Gastroesophageal sphincter (tissue), 4 donors: Measurements from ENCODE around the gene SLC25A33. TPM values are rescaled to one million over a fixed set of nuclear protein-coding genes. Genes with fewer than 3 reads are reported as not detected.
"Not testable (repeated sequence)": the region's sequence is repeated elsewhere in the genome, so short reads cannot be mapped to it uniquely, and the experiment has no call there.

Experiments used
- ATAC-seq: fragments of 150-250 bp; one replicate; pipeline ENCODE4 v1.9.1; 2016; ENCODE audit warnings: mild to moderate bottlenecking, moderate library complexity
- H3K27ac ChIP-seq, 4 donors: fragments of 200-600 bp; sonication (generic) in 3 of 4; 1 replicate in 3 of 4; 2 replicates in 1 of 4; pipeline ENCODE4 v1.5.1; 2016 to 2019
- H3K27me3 ChIP-seq: fragments of 200-600 bp; sonication (generic); one replicate; pipeline ENCODE4 v1.5.1; 2019
- H3K36me3 ChIP-seq, 2 donors: fragments of 200-600 bp; sonication (generic); one replicate each; pipeline ENCODE4 v1.5.1; 2019; ENCODE audit warnings: control low read depth in 1 of 2
- H3K4me1 ChIP-seq, 3 donors: fragments of 200-600 bp; sonication (generic); 1 replicate in 2 of 3; 2 replicates in 1 of 3; pipeline ENCODE4 v1.5.1; 2016 to 2019; ENCODE audit warnings: control low read depth in 2 of 3
- H3K4me3 ChIP-seq, 2 donors: fragments of 200-600 bp; sonication (generic); one replicate each; pipeline ENCODE4 v1.5.1; 2019; ENCODE audit warnings: mild to moderate bottlenecking in 1 of 2, moderate library complexity in 1 of 2
- H3K9me3 ChIP-seq, 3 donors: fragments of 200-600 bp; sonication (generic); one replicate each; pipeline ENCODE4 v1.5.1; 2017 to 2019; ENCODE audit warnings: control low read depth in 2 of 3
- CTCF ChIP-seq, 4 experiments: fragments of 200-600 bp in 2 of 4; fragments of 450-650 bp in 2 of 4; sonication (generic) in 1 of 4; IDR thresholded peaks; one replicate each; pipeline ENCODE4 v1.5.1; 2017 to 2019; ENCODE audit warnings: antibody characterized with exemption in 4 of 4, mild to moderate bottlenecking in 2 of 4, moderate library complexity in 2 of 4
- EP300 ChIP-seq: sonication (generic); formaldehyde crosslinking; IDR thresholded peaks from one replicate; pipeline ENCODE4 v1.6.1; 2017; ENCODE audit warnings: antibody characterized with exemption, mild to moderate bottlenecking
- POLR2A ChIP-seq, 2 donors: fragments of 450-650 bp; IDR thresholded peaks; one replicate each; pipeline ENCODE4 v1.6.1; 2017; ENCODE audit warnings: antibody characterized with exemption in 2 of 2, mild to moderate bottlenecking in 2 of 2, moderate library complexity in 1 of 2
- POLR2AphosphoS5 ChIP-seq: sonication (generic); formaldehyde crosslinking; IDR thresholded peaks from one replicate; pipeline ENCODE4 v1.6.1; 2017; ENCODE audit warnings: antibody characterized with exemption
- WGBS, 2 donors: methylation state at CpG; one replicate each; pipeline ENCODE4 v1.1.5; 2018; ENCODE audit warnings: low coverage in 1 of 2; 5-methylcytosine and 5-hydroxymethylcytosine counted together
- total RNA-seq, 4 donors: library from RNA; depleted of rRNA; stranded (reverse); fragments of >200 nt; gene quantifications; one replicate each; pipeline ENCODE4 v1.1.0, GENCODE V29; 2016

Gene SLC25A33
- total RNA-seq, 4 donors from 2014 or later, result 7.0 to 11.5 (median 10.5) TPM

DNA sequence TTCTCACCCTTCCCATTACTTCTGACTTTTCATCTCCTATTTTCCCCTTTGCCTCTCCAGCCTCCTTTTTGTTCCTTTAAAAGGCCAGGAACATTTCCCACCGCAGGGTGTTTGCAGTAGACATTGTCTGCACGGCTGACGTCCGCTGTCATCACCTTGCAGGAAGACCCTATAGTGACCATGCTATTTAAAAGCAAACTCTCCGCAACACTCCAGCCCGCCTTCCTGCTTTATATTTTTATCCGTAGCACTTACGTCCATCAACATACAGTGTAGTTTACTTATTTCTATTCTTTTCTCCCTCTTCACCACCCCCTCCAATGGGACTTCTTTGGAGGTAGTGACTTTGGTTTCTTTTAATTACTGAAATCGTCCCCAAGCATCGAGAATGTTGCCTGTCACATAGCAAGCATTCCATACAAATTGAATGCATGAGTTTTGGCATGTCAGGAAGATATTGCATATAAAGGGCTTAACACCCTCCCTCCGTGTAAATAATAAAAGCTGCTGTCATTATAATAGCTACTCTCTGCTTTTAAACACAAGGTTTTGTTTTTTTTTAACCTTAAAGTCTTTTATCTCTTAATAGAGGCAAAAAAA lies 19.8 kb downstream of the SLC25A33 start:
- H3K4me1 ChIP-seq, result peaks cover 3 to 86% (median 21%) of the 10 kb centered on the region in 3 donors
- no peaks in the 10 kb centered on the region for H3K27me3 ChIP-seq
- no peak for ATAC-seq
- peaks cover 0 to 22% of the 10 kb centered on the region in 2 donors for H3K36me3 ChIP-seq
- no peaks in the 10 kb centered on the region for H3K9me3 ChIP-seq
- H3K27ac ChIP-seq, result peak overlapping the region; percentile 8 to 80 (median 72)
- no peak overlapping the region for H3K4me3 ChIP-seq
- 38 to 62% methylated on average over 7 to 11 of the region's 11 CpGs for WGBS, 2 donors
- no peak for TF ChIP-seq POLR2A (IDR thresholded peaks at IDR 0.05)

DNA sequence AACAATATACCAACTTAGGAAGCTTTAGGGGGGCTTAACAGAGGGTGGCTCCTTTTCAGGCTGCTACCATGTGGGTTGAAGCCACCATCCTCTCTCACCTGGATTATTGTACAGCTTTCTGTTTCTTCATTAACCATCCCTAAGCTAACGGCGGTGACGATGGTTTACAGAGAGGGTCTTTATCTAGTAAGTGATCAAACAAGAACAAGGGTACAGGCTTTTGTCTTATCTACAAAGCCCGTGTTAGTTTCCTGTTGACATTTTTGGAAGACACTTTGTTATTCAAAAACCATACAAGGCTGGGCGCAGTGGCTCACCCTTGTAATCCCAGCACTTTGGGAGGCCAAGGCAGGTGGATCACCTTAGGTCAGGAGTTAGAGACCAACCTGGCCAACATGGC lies 20.4 kb downstream of the SLC25A33 start:
- ATAC-seq, result no peak
- H3K9me3 ChIP-seq, result no peaks in the 10 kb centered on the region
- peak overlapping the region in 3 of 4 donors; percentile 66 to 80 (median 78) for H3K27ac ChIP-seq
- H3K4me3 ChIP-seq, result no peak overlapping the region
- no peak for TF ChIP-seq EP300
- H3K27me3 ChIP-seq, result no peaks in the 10 kb centered on the region
- 72 to 84% methylated on average over 5 of the region's 5 CpGs for WGBS, 2 donors
- peaks cover 0 to 16% of the 10 kb centered on the region in 2 donors for H3K36me3 ChIP-seq
- peaks cover 3 to 82% (median 21%) of the 10 kb centered on the region in 3 donors for H3K4me1 ChIP-seq

DNA sequence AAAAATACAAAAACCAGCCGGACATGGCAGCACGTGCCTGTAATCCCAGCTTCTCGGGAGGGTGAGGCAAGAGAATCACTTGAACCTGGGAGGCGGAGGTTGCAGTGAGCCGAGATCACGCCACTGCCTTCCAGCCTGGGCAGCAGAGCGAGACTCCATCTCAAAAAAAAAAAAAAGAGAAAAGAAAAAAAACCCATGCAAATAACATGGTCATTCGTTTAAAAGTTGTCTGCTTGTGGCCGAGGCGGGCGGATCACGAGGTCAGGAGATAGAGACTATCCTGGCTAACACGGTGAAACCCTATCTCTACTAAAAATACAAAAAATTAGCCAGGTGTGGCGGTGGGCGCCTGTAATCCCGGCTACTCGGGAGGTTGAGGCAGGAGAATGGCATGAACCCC lies 20.8 kb downstream of the SLC25A33 start:
- not testable (repeated sequence) for ATAC-seq, H3K27me3 ChIP-seq, H3K4me3 ChIP-seq, H3K9me3 ChIP-seq
- Histone ChIP-seq H3K36me3 (peaks cover 0 to 15% of the 10 kb centered on the region in 2 donors), H3K4me1 (peaks cover 3 to 77% (median 21%) of the 10 kb centered on the region in 3 donors), H3K27ac (peak overlapping the region in 3 of 4 donors; percentile 66 to 80 (median 78))
- WGBS, 2 donors, result 80 to 83% methylated on average over 2 to 13 of the region's 17 CpGs

GRCh38 chr1:9561429-9561828 lies 22.2 kb downstream of the SLC25A33 start:
- Histone ChIP-seq H3K27me3 (no peaks in the 10 kb centered on the region), H3K27ac (peak overlapping the region; percentile 47 to 80 (median 64)), H3K4me1 (peaks cover 3 to 71% (median 21%) of the 10 kb centered on the region in 3 donors), H3K9me3 (no peaks in the 10 kb centered on the region), H3K4me3 (no peak overlapping the region), H3K36me3 (peaks cover 0 to 7% of the 10 kb centered on the region in 2 donors)
- WGBS, 2 donors, result 4 to 5% methylated on average over 3 of the region's 3 CpGs
- TF ChIP-seq POLR2AphosphoS5 (peak; percentile 89), CTCF (IDR thresholded peaks at IDR 0.05) (no peak), EP300 (no peak), POLR2A (IDR thresholded peaks at IDR 0.05) (no peak)
- ATAC-seq, result peak; percentile 87

DNA sequence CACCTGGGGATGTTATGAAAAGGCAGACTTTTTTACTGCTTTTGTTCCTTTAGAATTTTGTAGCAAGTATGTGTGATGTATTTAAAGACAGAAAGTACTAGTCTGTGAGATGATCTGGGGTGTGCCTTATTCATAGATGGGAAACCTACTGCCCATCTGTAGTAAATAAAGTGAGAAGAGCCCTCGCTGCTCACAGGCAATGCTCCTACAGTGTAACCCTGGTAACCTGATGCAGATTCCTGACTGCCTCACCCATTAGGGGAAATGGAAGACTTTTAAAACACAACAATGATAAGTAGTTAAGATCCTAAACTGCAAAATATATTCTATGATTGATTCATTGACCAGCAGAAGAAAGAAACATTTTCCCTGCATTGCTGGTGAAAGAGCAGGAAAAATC lies 30.0 kb downstream of the SLC25A33 start:
- no peak for TF ChIP-seq EP300
- no peak for TF ChIP-seq CTCF (IDR thresholded peaks at IDR 0.05)
- no peak for TF ChIP-seq POLR2A (IDR thresholded peaks at IDR 0.05)
- no peak for TF ChIP-seq POLR2AphosphoS5
- Histone ChIP-seq H3K27me3 (no peaks in the 10 kb centered on the region), H3K27ac (no peak overlapping the region), H3K4me3 (no peak overlapping the region), H3K36me3 (peaks cover 0 to 20% of the 10 kb centered on the region in 2 donors), H3K4me1 (peaks cover 0 to 14% (median 0%) of the 10 kb centered on the region in 3 donors), H3K9me3 (no peaks in the 10 kb centered on the region)
- 100% methylated on average over 1 of the region's 1 CpG; no CpG with 5 or more reads in 1 of the 2 donors for WGBS, 2 donors
- ATAC-seq, result no peak

GRCh38 chr1:9570886-9571529 lies 31.7 kb downstream of the SLC25A33 start:
- H3K4me3 ChIP-seq, H3K27ac ChIP-seq, H3K27me3 ChIP-seq, H3K4me1 ChIP-seq, ATAC-seq, H3K9me3 ChIP-seq: not testable (repeated sequence)
- H3K36me3 ChIP-seq, result peaks cover 0 to 28% of the 10 kb centered on the region in 2 donors
- WGBS, 2 donors, result 81 to 84% methylated on average over 3 to 15 of the region's 16 CpGs

DNA sequence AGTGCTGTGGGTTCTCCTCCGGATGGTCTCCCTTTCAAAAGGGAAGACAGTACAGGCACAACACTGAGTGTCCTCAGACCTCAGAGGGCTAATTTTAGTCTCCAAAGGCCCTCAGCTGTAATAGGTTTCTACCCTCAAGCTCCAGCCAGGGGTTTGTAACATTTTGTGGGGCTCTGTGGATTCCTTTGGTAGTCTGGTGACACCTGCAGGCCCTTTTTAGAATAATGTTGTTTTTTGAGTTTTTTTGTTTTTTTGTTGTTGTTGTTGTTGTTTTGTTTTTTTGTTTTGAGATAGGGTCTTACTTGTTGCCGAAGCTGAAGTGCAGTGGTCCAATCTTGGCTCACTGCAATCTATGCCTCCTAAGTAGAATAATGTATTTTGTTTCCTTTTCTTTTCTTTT lies 34.5 kb downstream of the SLC25A33 start:
- Histone ChIP-seq H3K9me3 (no peaks in the 10 kb centered on the region), H3K4me3 (no peak overlapping the region), H3K4me1 (no peaks in the 10 kb centered on the region), H3K27ac (no peak overlapping the region), H3K36me3 (peaks cover 0 to 55% of the 10 kb centered on the region in 2 donors), H3K27me3 (no peaks in the 10 kb centered on the region)
- no peak for TF ChIP-seq EP300
- no peak for TF ChIP-seq POLR2AphosphoS5
- TF ChIP-seq POLR2A (IDR thresholded peaks at IDR 0.05), result no peak
- TF ChIP-seq CTCF (IDR thresholded peaks at IDR 0.05), result peak in 3 of 4 experiments; percentile 29 to 48 (median 37)
- ATAC-seq, result no peak
- 56 to 81% methylated on average over 1 to 2 of the region's 2 CpGs for WGBS, 2 donors
